Stimulated activated CD8-positive, alpha-beta memory T cell treated with anti-CD3 and anti-CD28 coated beads, Interleukin-4, amount 100 ng/mL, for 1 hour (primary cell): ENCODE results near the gene BRD3OS.

Source experiments
- DNase-seq, 2 donors: peaks; one replicate each; pipeline ENCODE4 v3.0.0-alpha.2; 2020; ENCODE audit warnings: low read depth in 2 of 2, low spot score in 1 of 2

BRD3OS gene

DNA sequence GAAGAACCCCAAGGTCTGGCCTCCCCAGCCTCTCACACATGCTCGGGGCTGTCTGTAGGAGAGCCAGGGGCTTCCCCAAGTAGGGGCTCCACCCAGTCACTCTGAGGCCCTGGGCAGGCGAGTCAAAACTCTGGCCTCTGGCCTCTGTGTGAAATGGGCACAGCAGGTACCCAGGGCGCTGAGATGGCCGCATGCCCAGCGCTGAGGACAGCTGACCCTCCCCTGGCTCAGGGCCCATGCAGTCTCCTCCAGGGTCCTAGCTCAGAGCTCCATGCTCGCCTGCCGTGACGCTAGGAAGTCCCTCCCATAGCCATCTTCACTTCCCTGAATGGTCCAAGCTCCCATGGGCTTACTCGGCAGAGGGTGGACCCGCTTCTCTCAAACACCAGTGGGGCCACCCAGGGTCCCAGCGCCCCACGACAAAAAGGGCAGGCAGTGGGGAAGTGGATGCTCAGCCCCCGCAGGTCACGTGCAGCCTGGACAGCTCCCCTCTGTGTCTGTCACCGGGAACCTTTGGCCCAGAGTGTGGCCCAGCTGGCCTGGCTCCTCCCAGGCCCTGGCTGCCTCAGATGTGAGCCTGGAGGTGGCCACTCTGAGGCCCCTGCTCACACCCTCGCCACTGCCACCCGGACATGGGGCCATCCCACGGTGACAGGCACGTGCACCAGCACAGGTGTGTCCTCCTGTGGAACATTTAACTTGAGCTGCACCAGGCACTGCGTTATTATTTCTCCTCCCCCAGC lies 21.0 kb upstream of the BRD3OS start:
- no peak for DNase-seq

GRCh38 chr9:134004881-134005280 lies 20.4 kb upstream of the BRD3OS start:
- DNase-seq = no peak

DNA sequence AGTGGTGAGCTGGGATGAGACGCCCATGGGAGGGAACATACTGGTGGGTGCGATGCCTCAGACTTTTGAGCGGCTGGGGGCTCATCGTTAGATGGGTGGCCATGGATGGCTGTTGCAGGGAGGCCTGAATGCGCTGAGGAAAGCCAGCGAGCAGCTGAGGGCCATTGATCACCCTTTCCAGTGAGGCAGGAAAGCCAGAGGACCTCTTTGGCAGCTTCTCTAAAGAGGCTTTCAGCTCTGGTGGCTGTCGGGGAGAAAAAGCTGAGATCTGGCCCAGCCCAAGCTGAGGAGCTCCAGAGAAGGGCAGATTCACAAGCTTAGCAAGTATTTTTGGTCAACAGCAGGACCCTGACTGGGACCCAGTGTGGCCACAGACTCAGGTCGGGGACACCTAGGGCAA lies 19.9 kb upstream of the BRD3OS start:
- no peak for DNase-seq

DNA sequence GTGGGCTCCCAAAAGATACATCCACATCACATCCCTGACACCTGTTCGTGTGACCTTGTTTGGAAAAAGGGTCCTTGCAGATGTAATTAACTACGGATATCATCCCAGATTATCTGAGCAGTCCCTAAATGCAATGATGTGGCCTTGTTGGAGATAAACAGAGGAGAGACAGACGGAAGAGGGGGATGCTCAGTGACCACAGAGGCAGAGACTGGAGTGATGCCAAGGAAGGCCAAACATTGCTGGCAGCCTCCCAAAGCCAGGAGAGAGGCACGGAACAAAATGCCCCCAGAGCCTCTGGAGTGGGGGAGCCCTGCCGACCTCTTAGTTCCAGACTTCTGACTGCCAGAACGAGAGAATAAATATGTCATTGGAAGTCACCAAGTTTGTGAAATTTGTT lies 18.1 kb upstream of the BRD3OS start:
- no peak for DNase-seq

DNA sequence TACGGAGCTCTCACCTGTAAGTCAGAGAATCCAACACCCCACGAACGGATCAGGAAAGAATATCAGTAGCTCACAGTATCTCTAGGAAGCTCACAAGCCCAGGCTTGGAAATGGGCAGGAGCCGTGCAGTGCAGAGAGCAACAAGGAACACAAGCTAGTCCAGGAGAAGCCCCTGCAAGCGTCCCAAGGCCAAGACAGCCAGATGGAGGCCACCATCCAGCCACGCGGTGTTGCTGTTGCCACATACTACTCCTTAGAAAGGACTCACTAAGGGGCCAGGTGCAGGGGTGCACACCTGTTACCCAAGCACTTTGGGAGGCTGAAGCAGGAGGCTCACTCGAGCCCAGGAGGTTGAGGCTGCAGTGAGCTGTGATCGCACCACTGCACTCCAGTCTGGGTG lies 17.7 kb upstream of the BRD3OS start:
- no peak for DNase-seq

DNA sequence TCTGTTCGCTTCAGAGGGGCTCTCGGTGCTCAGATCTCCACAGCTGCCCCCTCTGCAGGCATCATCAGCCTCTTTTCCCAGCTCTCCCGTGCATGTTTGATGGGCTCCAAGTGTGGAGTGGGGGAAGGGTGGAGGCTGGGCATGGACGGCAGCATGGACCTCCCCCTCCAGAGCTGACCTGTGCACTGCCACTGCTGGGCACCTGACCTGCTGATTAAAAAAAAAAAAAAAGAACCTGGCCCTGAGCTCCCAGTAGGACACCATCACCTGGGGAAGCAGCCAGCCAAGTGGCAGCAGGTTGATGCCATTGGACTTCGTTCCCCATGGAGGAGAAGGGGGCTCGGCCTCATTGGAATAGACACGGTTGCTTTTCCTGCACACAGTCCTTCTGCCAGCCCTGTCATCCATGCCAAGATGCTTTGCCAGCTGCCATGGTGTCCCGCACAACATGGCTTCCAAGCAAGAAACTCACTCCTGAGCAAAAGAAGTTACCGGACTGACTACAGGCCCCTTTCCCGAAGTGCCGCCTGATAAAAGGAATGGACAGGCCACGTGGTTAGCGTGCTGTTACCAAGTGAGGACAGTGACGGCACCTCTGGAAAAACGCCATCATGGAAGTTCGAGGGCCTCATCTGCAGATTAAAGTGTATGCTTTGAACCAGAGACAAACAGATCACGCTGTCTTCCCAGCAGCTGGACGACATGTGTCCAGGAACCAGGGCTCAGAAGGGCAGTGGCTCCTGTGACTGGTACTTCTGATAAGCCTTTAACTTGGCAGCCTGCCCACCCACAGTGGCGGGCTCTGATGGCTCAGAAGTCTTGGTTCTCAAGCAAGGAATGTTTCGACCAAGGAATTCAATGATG lies 14.7 kb upstream of the BRD3OS start:
- no peak for DNase-seq

DNA sequence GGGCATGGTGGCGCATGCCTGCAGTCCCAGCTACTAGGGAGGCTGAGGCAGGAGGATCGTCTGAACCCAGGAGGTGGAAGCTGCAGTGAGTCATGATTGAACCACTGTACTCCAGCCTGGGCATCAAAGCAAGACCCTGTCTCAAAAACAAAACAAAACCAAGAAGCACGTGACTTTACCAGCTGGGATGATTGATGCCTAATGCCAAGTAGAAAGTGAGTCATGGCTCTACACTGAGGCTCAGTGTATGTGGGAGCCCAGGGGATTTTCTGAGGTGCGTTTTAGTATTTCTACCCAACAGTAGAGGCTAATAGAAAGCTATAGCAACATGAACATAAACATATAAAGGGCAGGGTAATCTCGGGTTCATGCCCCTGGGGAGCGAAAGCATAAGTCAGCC lies 13.9 kb upstream of the BRD3OS start:
- DNase-seq = no peak

DNA sequence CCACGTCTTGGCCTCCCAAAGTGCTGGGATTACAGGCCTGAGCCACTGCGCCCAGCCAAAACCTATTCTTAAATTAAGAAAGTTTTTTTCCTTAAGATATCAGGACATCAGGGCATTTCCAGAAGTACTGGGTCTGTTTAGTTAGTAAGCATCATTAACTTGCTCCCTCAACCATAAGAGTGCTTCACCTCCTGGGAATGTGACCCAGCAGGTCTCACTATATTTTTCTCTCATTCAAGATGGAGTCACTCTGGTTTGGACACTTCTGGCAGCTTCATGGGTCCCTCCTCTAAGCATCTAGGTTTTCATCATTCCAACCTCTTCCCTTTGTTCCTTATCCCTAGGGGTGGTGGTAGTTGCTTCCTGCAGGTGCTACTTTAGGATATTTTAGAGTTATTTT lies 10.3 kb upstream of the BRD3OS start:
- no peak for DNase-seq

DNA sequence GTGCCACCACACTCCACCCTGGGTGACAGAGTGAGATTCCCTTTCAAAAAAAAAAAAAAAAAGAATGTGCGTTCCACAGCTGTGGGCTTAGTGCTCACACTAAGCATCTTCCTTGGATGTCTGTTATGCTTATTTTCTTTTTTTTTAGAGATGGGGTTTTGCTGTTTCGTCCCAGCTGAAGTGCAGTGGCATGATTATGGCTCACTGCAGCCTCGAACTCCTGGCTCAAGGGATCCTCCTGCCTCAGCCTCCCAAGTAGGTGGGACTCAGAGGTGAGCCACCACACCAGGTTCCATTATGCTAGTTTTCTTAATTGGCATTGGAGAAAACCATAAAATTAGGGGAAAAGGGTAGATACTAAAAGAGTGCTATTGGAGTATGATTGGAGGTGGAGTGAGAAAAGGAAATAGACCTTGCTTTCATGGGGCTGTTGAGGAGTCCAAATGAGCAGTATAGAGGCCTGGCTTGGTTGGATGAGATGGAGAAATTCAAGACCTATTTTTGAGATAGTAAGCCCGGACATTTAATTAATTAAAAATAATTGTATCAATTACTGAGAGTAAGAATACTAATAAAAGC lies 978 bp upstream of the BRD3OS start:
- DNase-seq = no peak

DNA sequence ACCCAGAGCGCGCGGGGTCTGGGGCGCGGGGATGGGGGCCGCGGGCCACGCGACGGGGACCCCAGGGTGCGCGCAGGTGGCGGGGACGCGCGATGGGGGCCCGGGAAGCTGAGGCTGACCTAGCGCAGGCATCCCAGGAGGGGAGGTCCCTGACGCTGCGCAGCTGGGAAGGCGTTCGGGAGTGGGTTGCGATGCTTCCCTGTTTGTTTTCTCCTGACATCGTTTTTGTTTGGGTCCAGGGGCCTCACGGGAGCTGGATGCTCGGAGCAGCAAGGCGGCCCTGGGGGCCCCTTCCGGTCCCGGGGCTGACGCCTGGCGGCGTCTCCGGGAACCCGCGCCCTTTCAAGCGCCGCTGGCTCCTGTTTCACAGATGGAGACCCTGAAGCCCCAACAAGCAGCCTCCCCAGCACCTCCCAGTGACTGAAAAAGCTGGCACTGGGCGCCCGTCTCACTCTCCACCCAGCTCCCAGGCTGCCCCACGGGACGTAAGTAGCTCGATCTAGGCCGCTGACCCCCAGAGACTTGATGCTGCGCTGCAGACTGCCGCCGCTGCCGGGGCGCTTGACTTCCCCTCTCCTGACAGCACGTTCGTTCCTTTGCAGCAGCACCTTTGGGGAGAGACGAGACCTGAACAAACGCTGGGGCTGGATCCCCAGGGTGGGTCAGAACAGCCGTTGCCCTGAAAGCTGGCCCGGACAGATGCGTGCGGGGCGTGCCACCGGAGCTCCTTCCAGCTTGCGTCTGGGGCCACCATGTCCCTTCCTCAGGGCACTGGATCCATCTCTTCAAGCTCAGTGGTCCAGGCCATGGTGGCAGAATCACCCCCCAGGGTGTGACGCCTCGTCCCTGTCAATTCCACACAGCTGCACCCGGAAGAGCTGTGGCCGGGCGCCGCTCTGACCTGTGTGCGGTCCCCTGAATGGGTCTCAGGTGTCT lies 593 bp downstream of the BRD3OS start:
- DNase-seq = peak; percentile 3 to 7

DNA sequence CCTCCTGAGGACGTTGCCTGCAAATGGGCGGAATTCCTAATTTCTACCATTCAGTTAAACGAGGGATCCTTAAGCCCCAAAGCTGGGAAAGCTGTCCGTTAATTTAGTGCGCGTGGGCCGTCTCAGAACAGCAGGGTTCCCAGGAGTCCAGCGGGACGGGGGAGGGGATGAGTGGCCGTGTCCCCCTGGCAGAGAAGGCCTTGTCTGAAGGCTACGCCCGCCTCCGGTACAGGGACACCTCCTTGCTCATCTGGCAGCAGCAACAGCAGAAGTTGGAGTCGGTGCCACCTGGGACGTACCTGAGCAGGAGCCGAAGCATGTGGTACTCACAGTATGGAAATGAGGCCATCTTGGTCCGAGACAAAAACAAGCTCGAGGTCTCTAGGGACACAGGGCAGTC lies 1.3 kb downstream of the BRD3OS start:
- DNase-seq = no peak

GRCh38 chr9:134026981-134027380 lies 1.7 kb downstream of the BRD3OS start:
- DNase-seq = no peak

DNA sequence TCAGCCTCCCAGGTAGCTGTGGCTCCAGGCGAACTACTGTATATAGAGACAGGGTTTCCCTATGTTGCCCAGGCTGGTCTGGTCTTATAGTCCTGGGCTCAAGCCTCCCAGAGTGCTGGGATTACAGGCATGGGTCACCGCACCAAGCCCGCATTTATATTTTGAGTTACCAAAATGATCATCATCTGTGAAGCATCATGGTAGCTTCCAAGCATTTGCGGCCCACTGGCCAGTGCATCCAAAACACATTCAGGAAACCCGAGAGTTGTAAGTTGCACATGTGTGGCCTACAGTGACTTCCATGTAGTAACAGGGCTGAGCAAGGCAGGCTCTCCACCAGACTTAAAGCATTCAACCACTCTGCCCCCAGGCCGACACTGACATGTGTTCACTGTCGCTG lies 2.3 kb downstream of the BRD3OS start:
- DNase-seq = no peak

DNA sequence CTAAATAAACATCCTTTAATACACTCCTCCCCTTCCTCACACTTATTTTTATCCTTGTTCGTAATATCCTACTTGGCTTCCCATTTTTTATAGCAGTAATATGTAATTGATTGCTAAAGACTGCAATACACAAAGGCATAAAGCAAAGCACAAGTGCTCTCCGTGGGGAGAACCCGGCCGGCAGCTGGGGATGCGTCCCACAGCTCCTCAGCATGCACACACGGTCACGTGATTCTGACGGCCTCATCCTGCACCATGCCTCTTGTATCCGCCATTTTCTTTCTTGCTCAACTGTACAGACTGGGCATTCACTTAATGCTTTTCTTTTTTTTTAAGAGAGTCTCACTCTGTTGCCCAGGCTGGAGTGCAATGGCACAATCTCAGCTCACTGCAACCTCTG lies 2.8 kb downstream of the BRD3OS start:
- no peak for DNase-seq

DNA sequence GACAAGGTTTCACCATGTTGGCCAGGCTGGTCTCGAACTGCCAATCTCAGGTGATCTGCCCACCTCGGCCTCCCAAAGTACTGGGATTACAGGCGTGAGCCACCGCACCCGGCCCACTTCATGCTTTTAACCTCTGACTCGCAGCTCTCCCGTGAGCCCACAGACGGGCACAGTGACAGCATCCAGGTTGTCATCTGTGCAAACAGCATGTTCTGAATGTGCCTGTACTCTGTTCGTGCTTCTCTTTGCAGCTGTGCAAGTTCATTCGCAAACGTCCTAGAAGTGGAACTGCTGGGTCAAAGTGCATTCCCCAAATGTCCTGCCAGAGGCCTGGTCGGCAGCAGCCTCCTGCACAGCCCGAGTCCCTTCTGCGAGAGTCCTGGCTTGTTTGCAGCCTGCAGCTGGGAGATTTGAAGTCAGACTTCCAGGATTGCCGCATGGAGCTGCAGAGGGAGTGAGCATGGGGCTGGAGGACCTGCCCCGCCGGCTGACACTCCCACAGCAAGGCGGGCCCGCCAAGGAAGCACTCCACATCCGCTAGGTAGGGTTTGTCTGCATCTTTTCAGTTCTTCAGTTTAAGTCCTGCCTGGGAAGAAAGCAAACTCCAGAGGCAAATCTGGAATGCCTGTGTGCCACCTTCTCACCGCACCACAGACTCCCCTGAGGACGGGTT lies 3.4 kb downstream of the BRD3OS start:
- DNase-seq = no peak

GRCh38 chr9:134029248-134030226 lies 4.3 kb downstream of the BRD3OS start:
- no peak for DNase-seq

- no peak for DNase-seq
These were observed 5.7 kb downstream of the BRD3OS start for GRCh38 chr9:134030821-134031470.

GRCh38 chr9:134031783-134032182 lies 6.5 kb downstream of the BRD3OS start:
- no peak for DNase-seq
